Measurements from ENCODE around the gene TALDO1. TPM values are rescaled to one million over a fixed set of nuclear protein-coding genes. Genes with fewer than 3 reads are reported as not detected.

The TALDO1 gene
- total RNA-seq, 1 donor from 2014 or later, result 155 TPM

GRCh38 chr11:803770-804598 is 56.7 kb downstream of the TALDO1 start:
- H3K27me3 ChIP-seq (ENCODE audit: insufficient read depth, low read length), result no peaks in the 10 kb centered on the region
- peaks cover 26% of the 10 kb centered on the region for H3K4me1 ChIP-seq (ENCODE audit: insufficient read depth, low read length)
- H3K4me1 Mint-ChIP-seq (ENCODE audit: low read depth, unreplicated experiment), result no peaks in the 10 kb centered on the region
- no peaks in the 10 kb centered on the region for H3K9me3 Mint-ChIP-seq (ENCODE audit: unreplicated experiment)
- FAIRE-seq, result no peak
- H3K27ac ChIP-seq (ENCODE audit: low read depth, low read length), result no peak overlapping the region
- peak overlapping the region; percentile 57 for H3K4me3 ChIP-seq (ENCODE audit: insufficient read depth, low read depth, low read length)
- H3K4me2 ChIP-seq (ENCODE audit: low read length), result peak overlapping the region; percentile 93
- H2AFZ ChIP-seq (ENCODE audit: low read depth, low read length), result peak overlapping the region; percentile 2
- peak overlapping the region; percentile 71 for H3K9ac ChIP-seq (ENCODE audit: low read length)
- no peaks in the 10 kb centered on the region for H3K36me3 ChIP-seq (ENCODE audit: insufficient read depth, low read length)
- H3K27ac Mint-ChIP-seq (ENCODE audit: unreplicated experiment), result no peak overlapping the region
- peaks cover 35% of the 10 kb centered on the region for H3K79me2 ChIP-seq (ENCODE audit: insufficient read depth, low read length)
- H3K36me3 Mint-ChIP-seq (ENCODE audit: low read depth, unreplicated experiment), result no peaks in the 10 kb centered on the region
- H3K27me3 Mint-ChIP-seq (ENCODE audit: low read depth, unreplicated experiment), result no peaks in the 10 kb centered on the region
- TF ChIP-seq, protein P1, sequence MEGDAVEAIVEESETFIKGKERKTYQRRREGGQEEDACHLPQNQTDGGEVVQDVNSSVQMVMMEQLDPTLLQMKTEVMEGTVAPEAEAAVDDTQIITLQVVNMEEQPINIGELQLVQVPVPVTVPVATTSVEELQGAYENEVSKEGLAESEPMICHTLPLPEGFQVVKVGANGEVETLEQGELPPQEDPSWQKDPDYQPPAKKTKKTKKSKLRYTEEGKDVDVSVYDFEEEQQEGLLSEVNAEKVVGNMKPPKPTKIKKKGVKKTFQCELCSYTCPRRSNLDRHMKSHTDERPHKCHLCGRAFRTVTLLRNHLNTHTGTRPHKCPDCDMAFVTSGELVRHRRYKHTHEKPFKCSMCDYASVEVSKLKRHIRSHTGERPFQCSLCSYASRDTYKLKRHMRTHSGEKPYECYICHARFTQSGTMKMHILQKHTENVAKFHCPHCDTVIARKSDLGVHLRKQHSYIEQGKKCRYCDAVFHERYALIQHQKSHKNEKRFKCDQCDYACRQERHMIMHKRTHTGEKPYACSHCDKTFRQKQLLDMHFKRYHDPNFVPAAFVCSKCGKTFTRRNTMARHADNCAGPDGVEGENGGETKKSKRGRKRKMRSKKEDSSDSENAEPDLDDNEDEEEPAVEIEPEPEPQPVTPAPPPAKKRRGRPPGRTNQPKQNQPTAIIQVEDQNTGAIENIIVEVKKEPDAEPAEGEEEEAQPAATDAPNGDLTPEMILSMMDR (IDR thresholded peaks at IDR 0.05; ENCODE audit: insufficient read depth, low read depth, low read length), result no peak
- no peak for TF ChIP-seq EZH2 (IDR thresholded peaks at IDR 0.05; ENCODE audit: insufficient read depth, low read length)
- peaks cover 20% of the 10 kb centered on the region for H4K20me1 ChIP-seq (ENCODE audit: insufficient read depth, low read length)
- DNase-seq (ENCODE audit: low read depth), result no peak
- no peaks in the 10 kb centered on the region for H3K9me3 ChIP-seq (ENCODE audit: insufficient read depth, low read depth, low read length)
- H3K4me3 Mint-ChIP-seq (ENCODE audit: unreplicated experiment), result peak overlapping the region; percentile 79

DNA sequence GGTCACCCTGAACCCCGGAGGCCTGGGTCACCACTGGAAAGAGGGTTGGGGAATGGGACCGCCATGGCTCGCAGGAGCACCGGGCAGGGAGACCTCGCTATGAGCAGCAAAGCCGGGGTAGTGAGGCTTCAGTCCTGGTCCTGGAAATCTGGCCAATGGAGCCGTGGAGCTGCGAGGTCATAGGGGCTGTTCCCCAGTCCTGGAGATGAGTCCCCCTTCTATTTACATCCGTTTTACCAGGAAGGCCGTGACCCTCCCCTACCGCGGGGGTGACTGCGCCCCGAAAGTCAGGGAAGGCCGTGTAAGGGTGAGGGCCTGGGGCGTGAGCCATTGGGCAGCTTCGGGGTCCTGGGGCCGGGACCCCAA is 57.3 kb downstream of the TALDO1 start:
- Mint-ChIP-seq H3K27me3 (ENCODE audit: low read depth, unreplicated experiment) (no peaks in the 10 kb centered on the region), H3K4me3 (ENCODE audit: unreplicated experiment) (peak overlapping the region; percentile 79), H3K27ac (ENCODE audit: unreplicated experiment) (no peak overlapping the region), H3K4me1 (ENCODE audit: low read depth, unreplicated experiment) (no peaks in the 10 kb centered on the region), H3K36me3 (ENCODE audit: low read depth, unreplicated experiment) (no peaks in the 10 kb centered on the region), H3K9me3 (ENCODE audit: unreplicated experiment) (no peaks in the 10 kb centered on the region)
- TF ChIP-seq EZH2 (IDR thresholded peaks at IDR 0.05; ENCODE audit: insufficient read depth, low read length), result no peak
- TF ChIP-seq, protein P1 (IDR thresholded peaks at IDR 0.05; ENCODE audit: insufficient read depth, low read depth, low read length), result no peak
- H3K4me3 ChIP-seq (ENCODE audit: insufficient read depth, low read depth, low read length), result peak overlapping the region; percentile 57
- H3K9me3 ChIP-seq (ENCODE audit: insufficient read depth, low read depth, low read length), result no peaks in the 10 kb centered on the region
- H3K27me3 ChIP-seq (ENCODE audit: insufficient read depth, low read length), result no peaks in the 10 kb centered on the region
- H3K27ac ChIP-seq (ENCODE audit: low read depth, low read length), result peak overlapping the region; percentile 6
- FAIRE-seq (no peak), DNase-seq (ENCODE audit: low read depth) (no peak)
- H3K79me2 ChIP-seq (ENCODE audit: insufficient read depth, low read length), result peaks cover 39% of the 10 kb centered on the region
- H4K20me1 ChIP-seq (ENCODE audit: insufficient read depth, low read length), result peaks cover 14% of the 10 kb centered on the region
- peaks cover 26% of the 10 kb centered on the region for H3K4me1 ChIP-seq (ENCODE audit: insufficient read depth, low read length)
- H3K36me3 ChIP-seq (ENCODE audit: insufficient read depth, low read length), result no peaks in the 10 kb centered on the region
- peak overlapping the region; percentile 71 for H3K9ac ChIP-seq (ENCODE audit: low read length)
- H3K4me2 ChIP-seq (ENCODE audit: low read length), result peak overlapping the region; percentile 93
- peak overlapping the region; percentile 2 for H2AFZ ChIP-seq (ENCODE audit: low read depth, low read length)

Measured in astrocyte (in vitro differentiated cells and primary cell).